GM10266 (cell line): Measurements from ENCODE around the gene SMCO2.
"Not testable (repeated sequence)": the region's sequence is repeated elsewhere in the genome, so short reads cannot be mapped to it uniquely, and the experiment has no call there.

Experiments
- DNase-seq: peaks from one replicate; pipeline ENCODE4 v3.0.0; 2012; ENCODE audit errors: extremely low spot score
- CTCF ChIP-seq: IDR thresholded peaks from 2 replicates; pipeline ENCODE4 v1.5.1; 2012; ENCODE audit warnings: mild to moderate bottlenecking, low read depth; ENCODE audit not compliant: control insufficient read depth, insufficient read depth; ENCODE audit errors: missing control alignments

The SMCO2 gene

GRCh38 chr12:27534765-27535161 lies 88.2 kb downstream of the SMCO2 start:
- TF ChIP-seq CTCF, result no peak

GRCh38 chr12:27535318-27535717 lies 88.8 kb downstream of the SMCO2 start:
- DNase-seq, result no peak
- TF ChIP-seq CTCF, result no peak

More at GRCh38 chr12:27534765-27535161, 88.2 kb downstream of the SMCO2 start:
- DNase-seq, result no peak

- DNase-seq, result no peak
- TF ChIP-seq CTCF, result no peak
Measured at GRCh38 chr12:27537855-27538675, 91.5 kb downstream of the SMCO2 start.

- no peak for TF ChIP-seq CTCF
- DNase-seq, result no peak
Measured at GRCh38 chr12:27539191-27539631, 92.7 kb downstream of the SMCO2 start.

- no peak for DNase-seq
- TF ChIP-seq CTCF, result no peak
Measured at GRCh38 chr12:27541031-27541719, 94.6 kb downstream of the SMCO2 start.

GRCh38 chr12:27542628-27543027 lies 96.1 kb downstream of the SMCO2 start:
- no peak for TF ChIP-seq CTCF

GRCh38 chr12:27544858-27545257 lies 98.3 kb downstream of the SMCO2 start:
- DNase-seq, result not testable (repeated sequence)

More at GRCh38 chr12:27542628-27543027, 96.1 kb downstream of the SMCO2 start:
- no peak for DNase-seq
